Measurements from ENCODE around the gene SCLY. TPM values are rescaled to one million over a fixed set of nuclear protein-coding genes. Genes with fewer than 3 reads are reported as not detected.
"Not testable (repeated sequence)": the region's sequence is repeated elsewhere in the genome, so short reads cannot be mapped to it uniquely, and the experiment has no call there.

SCLY gene
- polyA plus RNA-seq, 3 donors = 8.0 to 13.6 (median 11.5) TPM

GRCh38 chr2:238102865-238103264, 42.1 kb downstream of the SCLY start:
- WGBS, 3 donors = 81 to 93% (median 88%) methylated on average over 9 to 10 of the region's 10 CpGs
- no peak overlapping the region for H3K27ac ChIP-seq (ENCODE audit: low read depth, low read length)

DNA sequence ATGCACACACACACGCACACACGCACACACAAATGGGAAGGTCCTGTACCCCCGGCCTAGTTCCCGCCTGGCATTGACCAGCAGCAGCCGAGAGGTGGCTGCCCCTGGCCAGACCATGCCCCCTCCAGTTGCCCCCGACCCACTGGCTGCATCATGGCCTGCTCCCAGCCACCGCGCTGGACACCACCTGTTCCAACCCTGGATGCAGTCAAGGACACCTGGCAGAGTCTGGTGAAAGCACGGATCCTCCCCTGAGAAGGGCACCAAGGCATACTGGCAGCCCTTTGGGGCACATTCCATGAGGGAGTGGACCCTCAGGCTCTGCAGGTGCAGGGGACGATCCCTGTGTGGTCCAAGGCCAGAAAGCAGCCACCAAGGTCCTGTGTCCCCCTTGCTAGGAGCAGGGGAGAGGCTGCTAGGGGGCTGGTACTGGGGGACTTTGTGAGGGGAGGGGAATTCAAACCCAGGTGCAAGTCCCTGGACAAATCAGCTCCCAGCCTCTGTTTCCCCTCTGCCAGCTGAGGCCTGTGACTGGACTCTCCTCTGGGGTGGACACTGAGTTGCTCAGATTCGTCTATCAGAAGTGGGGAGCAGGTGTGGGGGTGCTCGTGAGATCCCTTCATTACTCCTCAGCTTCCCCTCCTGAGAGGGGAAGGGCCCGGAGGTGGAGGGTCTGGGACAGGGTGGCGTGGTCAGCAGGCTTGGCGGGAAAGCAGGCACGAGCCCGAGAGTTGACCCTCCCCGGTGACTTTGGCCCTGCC, 42.8 kb downstream of the SCLY start:
- WGBS, 3 donors = 89 to 95% (median 92%) methylated on average over 18 of the region's 18 CpGs
- H3K27ac ChIP-seq (ENCODE audit: low read depth, low read length) = no peak overlapping the region

GRCh38 chr2:238104226-238104690, 43.5 kb downstream of the SCLY start:
- 90 to 92% (median 91%) methylated on average over 9 to 14 of the region's 14 CpGs for WGBS, 3 donors
- H3K27ac ChIP-seq (ENCODE audit: low read depth, low read length) = no peak overlapping the region

DNA sequence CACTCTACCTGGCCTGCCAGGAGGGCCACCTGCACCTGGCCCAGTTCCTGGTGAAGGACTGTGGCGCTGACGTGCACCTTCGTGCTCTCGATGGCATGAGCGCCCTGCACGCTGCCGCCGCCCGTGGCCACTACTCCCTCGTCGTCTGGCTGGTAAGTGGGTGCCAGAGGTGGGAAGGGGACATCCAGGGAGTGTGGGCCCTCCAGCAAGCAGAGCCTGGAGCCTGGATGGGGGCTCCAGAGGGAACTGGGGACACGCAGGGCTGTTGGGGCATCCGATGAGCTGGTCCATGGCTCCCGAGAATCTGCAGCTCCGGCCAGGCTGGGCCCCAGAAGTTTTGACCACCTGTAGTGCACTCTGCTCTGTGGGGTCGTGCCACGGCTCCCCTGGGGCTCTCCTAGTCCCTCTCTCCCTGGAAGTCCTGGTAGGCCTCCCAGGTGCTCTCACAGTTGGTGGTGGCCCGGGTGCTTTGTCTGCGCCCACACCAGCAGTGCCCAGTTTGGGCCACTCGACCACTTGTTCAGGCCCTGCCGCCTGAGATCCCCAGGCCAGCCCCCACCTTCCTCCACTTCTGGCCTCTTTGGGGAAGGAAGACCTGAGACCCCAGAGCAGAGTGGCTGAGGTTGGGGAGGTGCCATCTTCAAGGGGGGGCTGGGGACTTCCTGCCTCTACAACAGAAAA, 44.0 kb downstream of the SCLY start:
- H3K27ac ChIP-seq (ENCODE audit: low read depth, low read length) = no peak overlapping the region
- 92 to 96% (median 93%) methylated on average over 19 to 21 of the region's 21 CpGs for WGBS, 3 donors

DNA sequence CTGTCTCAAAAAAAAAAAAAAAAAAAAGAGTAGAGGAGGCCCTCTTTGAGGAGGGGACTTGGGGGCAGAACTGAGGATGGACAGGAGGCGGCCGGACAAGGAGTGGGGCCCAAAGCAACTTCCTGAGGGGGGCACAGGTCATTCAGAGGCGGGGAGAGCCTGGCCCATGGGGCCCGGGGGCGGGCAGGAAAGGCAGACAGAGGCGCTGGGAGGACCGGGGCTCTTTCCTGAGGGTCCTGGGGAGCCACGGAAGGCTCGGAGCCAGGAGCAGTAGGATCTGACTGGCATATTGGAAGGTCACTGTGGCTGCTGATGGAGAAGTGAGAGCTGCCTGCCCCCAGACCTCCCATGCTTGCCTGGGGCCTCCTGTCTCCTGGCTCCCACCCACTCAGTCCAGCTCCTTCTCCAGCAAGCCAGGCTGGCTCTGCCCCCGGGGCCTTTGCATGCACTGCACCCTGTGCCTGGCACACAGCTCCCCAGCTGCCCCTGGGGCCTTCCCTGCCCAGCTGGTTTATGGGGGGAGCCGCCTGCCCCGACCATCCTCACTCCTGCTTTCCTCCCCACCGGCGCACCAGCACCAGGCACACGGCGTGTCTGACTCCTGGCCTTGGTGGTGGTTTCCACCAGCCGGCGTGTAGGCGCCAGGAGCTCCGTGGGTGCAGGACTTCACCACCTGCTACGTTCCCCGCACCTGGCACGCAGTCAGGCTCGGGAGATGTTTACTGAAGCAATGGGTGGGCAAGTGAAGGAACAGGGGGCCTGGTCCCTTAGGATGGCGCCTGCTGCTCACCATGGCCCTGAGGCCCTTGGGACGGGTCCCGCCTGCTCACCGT, 44.9 kb downstream of the SCLY start:
- H3K27ac ChIP-seq (ENCODE audit: low read depth, low read length) = no peak overlapping the region
- WGBS, 3 donors = 82 to 91% (median 88%) methylated on average over 27 to 28 of the region's 28 CpGs

GRCh38 chr2:238106339-238106697, 45.5 kb downstream of the SCLY start:
- no peak overlapping the region for H3K27ac ChIP-seq (ENCODE audit: low read depth, low read length)
- WGBS, 3 donors = 78 to 91% (median 83%) methylated on average over 10 to 13 of the region's 13 CpGs

DNA sequence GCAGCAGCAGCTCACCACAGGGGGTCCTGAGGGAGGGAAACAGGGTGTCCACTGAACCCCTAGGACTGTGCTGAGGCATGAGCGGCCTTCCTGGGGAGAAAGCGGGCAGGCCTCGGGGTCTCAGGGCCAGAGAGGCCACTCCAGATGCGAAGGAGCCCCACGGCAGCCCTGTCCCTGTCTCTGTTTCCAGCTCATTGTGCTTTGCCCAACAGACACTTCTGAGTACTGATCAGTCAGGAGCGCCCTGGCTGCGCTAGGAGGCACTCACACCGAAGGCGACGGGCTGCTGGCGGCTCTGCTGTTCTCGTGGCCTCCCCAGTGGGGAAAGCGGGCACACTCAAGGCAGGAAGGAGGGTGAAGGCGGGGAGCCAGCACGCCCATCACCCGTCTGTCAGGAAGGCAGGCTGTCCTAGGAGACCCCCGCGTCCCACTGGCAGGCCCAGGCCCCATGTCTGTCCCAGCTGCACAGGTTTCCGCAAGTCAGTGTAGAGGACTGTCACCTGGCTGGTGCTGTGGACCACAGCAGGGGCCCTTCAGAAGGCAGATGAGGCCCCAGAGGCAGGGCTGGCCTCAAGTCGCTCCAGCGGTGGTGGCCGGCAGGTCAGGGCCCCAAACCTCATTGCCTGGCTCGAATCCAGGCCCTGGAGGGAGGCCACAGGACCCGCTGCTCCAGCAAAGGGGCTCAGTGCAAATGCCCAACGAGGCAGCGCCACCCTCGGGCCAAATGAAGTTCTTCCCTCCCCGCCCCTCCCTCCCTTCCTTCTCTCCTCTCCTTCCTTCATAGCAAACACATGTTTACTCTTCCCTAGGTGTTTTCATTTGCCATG, 46.1 kb downstream of the SCLY start:
- WGBS, 3 donors = 71 to 85% (median 78%) methylated on average over 28 of the region's 28 CpGs
- H3K27ac ChIP-seq (ENCODE audit: low read depth, low read length) = no peak overlapping the region

- H3K27ac ChIP-seq (ENCODE audit: low read depth, low read length) = no peak overlapping the region
Observed at GRCh38 chr2:238107525-238108422, 47.0 kb downstream of the SCLY start.

GRCh38 chr2:238108423-238109183, 47.8 kb downstream of the SCLY start:
- H3K27ac ChIP-seq (ENCODE audit: low read depth, low read length) = no peak overlapping the region
- WGBS, 3 donors = 49 to 62% (median 53%) methylated on average over 19 of the region's 19 CpGs

More at GRCh38 chr2:238107525-238108422, 47.0 kb downstream of the SCLY start:
- WGBS, 3 donors = 85 to 91% (median 86%) methylated on average over 28 of the region's 28 CpGs

DNA sequence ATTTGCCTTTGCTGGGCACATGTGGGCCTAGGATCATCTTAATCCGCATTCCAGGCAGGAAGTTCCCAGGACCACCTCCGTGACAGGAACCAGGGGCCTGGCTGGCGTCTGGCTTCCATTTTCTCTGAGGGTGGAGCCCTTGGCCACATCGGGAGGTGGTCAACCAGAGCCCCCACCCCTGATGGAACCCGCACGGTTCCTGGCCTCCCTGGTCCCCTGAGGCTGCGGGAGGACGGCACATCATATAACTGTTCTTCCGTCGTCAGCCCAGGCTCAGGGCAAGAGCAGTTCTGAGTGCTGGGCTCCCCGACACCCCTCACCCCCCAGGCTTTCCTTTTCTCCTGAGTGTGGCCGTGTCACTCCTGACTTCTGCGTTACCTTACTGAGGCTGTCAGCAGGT, 52.8 kb downstream of the SCLY start:
- 94 to 98% (median 96%) methylated on average over 13 of the region's 13 CpGs for whole genome bisulfite sequencing, 3 donors
- H3K27ac ChIP-seq (ENCODE audit: low read depth, low read length) = no peak overlapping the region

DNA sequence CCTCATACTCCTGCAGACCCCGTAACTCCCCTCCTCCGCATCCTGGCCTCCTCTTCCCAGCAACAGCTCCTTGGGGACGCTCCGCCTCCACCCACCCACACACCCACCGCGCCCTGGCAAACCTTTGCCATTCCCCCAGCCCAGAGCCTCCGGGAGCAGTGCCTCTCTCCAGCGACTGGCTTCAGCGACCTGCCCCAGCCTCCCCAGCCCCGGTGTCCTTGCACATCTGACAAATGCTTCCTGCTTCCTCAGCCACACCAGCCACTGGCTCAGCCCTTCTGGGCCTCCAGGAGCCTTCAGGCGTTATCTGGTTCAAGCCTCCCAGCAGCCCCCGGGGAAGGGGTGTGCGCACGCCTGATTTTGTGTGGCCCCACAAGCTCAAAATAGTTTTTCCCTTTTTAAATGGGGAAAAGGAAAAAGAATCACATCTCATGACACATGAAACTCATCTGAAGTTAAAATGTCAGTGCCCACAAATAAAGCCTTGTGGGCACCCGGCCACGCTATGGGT, 53.6 kb downstream of the SCLY start:
- no peak overlapping the region for H3K27ac ChIP-seq (ENCODE audit: low read depth, low read length)
- 74 to 81% (median 77%) methylated on average over 16 of the region's 16 CpGs for WGBS, 3 donors

DNA sequence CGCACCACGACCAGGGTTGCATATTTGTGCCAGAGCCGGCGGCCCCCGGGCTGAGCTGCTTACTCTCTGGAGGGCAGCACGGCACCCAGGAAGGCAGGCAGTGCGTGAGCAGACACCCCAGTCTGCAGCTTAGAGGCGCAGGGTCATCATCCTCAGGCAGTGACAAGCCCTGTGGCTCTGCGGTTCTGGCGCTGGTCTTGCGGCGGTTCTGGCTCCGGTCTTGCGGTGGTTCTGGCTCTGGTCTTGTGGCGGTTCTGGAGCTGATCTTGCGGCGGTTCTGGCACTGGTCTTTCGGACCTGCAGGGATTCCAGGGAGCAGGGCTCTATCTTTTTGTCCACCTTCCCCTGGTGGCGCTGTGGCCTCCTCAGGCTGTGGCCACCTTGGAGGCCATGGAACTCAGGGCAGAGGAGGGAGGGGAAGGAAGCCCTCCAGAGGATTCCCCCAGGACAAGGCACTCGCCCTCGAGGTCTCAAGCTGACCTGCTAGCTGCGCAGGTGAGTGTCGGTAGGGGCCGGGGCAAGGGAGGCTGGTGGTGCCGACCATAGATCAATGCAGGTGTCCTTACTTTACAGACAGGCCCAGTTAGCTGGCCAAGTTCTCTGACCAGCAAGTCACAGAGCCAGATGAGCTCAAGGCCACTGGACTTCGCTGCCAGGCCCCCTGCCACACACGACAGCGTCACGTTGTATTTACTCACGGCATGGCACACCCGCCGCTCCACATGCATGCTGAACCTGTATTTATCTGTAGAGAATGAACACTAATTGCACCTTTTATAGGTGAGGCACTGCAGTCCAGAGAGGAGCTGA, 54.3 kb downstream of the SCLY start:
- WGBS, 3 donors = 77 to 92% (median 91%) methylated on average over 31 to 32 of the region's 32 CpGs

DNA sequence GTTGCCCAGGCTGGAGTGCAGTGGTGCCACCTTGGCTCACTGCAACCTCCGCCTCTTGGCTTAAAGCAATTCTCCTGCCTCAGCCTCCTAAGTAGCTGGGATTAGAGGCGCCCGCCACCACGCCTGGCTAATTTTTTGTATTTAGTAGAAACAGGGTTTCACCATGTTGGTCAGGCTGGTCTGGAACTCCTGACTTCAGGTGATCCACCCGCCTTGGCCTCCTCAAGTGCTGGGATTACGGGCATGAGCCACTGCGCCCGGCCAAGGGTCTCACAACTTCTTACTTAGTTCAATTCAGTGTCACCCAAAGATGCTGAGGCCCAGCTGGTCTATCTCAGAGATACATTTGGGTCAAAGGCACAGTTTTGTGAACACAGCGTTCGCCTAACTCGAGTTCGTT, 54.9 kb downstream of the SCLY start:
- WGBS, 3 donors = 92 to 97% (median 94%) methylated on average over 12 of the region's 12 CpGs

More for the DNA sequence above, 54.3 kb downstream of the SCLY start:
- H3K27ac ChIP-seq (ENCODE audit: low read depth, low read length) = no peak overlapping the region

GRCh38 chr2:238116298-238117198, 55.7 kb downstream of the SCLY start:
- no peak overlapping the region for H3K27ac ChIP-seq (ENCODE audit: low read depth, low read length)
- WGBS, 3 donors = 87 to 95% (median 89%) methylated on average over 21 of the region's 21 CpGs

More for the DNA sequence above, 54.9 kb downstream of the SCLY start:
- H3K27ac ChIP-seq (ENCODE audit: low read depth, low read length) = not testable (repeated sequence)
